D341Med (cell line): Measurements from ENCODE around the gene C17orf107.
A peak's percentile ranks its signal among the peaks of the same experiment; 100 is the strongest.

Experiments
- DNase-seq: peaks from one replicate; pipeline ENCODE4 v3.0.0; 2012; ENCODE audit warnings: low spot score

C17orf107 gene

DNA sequence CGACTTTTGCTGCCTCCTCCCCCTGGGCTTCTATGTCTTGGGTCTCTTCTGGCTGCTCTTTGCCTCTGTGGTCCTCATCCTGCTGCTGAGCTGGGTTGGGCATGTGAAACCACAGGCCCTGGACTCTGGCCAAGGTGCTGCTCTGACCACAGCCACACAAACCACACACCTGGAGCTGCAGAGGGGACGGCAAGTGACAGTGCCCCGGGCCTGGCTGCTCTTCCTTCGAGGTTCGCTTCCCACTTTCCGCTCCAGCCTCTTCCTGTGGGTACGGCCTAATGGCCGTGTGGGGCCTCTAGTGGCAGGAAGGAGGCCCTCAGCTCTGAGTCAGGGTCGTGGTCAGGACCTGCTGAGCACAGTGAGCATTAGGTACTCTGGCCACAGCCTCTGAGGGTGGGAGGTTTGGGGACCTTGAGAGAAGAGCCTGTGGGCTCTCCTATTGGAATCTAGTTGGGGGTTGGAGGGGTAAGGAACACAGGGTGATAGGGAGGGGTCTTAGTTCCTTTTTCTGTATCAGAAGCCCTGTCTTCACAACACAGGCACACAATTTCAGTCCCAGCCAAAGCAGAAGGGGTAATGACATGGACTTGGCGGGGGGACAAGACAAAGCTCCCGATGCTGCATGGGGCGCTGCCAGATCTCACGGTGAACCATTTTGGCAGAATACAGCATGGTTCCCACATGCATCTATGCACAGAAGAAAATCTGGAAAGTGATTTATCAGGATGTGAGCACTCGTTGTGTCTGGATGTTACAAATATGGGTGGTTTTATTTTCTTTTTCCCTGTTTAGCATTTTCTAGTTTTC is 35.0 kb downstream of the C17orf107 start:
- DNase-seq: no peak

DNA sequence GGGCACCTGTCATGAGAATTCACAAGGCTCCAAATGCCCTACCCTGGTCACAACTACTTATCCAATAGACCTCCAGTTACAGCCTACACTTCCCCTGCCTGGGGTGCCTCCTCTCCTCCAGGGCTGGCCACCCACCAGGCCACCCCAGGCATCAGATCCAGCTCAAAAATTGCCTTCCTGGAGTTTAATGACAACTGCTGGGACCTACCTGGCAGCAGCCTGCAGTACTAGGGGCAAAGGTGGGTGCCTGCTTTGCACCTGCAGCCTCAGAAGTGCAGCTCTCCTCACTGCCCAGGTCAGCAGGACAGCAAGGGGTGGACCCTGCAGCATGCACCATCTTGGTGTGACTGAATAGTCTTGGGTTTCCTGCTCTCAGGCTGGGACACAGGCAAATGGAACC is 36.3 kb downstream of the C17orf107 start:
- DNase-seq: no peak

DNA sequence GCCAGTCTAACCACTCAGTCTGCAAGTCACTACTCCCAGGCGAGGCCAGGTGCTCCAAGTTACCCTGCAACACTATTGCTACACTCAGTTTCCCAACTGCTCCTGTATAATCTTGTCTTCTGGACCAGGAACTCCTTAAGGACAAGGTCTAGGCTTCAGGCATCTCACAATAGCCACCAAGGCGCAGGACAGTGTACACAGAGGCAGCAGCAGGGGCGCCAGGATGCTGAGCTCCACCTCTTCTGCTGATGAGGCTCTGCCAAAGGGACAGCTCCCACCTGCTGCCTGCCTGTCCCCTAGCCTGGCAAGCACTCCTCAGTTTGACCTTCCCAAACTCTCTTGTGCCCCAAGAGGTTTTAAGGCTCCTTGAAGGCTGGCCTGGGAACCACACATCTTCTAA is 37.1 kb downstream of the C17orf107 start:
- DNase-seq: no peak

DNA sequence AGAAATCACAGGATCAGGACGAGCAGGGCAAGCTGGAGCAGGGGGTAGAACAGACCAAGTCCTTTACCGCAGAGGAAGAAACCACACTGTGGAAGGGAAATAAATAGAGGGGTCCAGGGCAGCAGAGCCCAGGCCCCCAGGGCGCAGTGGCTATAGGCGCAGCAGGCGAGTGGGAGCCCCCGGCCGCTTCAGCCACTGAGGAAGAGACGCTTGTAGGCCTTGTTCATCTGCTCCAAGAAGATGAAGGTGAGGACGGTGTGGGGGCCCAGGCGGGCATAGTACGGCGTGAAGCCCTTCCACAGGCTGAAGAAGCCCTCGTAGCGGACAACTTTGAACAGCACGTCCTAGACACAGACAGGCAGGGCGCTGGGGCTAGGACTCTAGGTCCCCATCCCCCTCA is 38.2 kb downstream of the C17orf107 start:
- no peak for DNase-seq

DNA sequence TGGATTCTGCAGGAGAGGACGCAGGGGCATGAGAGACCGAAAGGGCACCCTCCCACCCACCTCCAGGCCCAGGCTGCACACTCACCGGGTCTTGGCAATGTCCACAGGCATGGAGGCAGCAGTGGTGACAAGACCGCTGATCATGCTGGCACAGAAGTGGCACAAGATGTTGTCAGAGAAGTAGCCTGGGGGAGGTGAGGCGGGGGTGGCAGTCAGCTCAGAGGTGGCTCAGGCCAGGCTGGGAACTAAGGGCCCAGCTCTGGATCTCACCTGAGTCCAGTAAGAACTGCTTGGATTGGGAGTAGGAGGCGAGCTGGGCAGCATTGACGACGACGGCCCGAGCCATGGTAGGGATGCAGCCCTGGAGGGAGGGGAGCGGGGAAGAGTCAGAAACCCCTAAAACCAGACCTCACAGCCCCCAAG is 38.7 kb downstream of the C17orf107 start:
- DNase-seq: no peak

DNA sequence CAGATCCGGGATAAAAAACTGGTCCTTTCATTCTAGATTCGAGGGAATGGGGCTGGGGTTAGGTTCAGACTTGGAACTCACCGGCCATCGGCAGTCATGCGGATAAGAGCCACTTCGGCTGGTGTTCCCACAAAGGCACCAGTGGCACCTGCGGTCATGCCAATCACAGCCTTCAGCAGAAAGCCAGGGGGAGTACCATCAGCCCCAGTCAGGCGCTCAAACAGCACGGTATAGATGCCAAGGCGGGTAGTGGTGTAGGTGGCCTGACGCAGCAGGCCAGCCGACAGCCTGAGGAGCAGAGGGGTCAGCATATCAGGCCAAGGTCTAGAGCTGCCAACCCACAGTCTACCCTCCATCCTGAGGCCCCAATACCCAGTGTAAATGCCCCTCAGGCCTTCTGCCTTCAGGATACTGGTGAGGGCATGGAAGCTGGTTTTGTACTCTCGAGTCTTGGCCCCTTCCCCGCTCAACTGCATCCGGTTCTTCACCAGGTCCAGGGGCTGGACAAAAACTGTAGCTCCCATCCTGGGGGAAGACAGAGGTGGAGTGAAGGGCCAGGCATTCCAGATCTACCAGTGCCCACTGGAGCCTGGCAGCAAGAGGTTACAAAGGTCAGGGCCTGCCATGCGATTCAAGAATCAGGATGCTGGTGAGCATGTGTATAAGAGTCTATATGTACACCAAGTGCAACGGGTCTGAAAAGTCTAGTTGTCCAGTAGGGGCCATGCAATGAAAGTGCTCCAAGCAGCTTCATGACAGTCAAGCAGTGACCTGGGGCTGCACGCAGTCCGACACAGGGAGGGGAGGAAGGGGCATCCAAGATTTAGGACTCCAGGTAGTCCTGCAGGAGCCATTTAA is 39.6 kb downstream of the C17orf107 start:
- DNase-seq: no peak

DNA sequence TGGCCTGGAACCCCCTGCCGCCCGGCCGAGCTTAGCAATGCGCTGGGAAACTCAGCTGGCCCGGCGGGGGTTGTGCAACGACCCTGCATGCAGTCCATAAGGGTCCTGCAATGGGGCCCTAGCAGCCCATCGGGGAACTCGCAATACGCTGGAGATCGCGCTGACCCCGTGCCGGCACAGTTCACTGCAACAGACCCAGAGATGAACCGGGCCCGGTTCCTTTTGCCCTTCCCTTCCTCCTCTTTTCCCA is 40.1 kb downstream of the C17orf107 start:
- no peak for DNase-seq

DNA sequence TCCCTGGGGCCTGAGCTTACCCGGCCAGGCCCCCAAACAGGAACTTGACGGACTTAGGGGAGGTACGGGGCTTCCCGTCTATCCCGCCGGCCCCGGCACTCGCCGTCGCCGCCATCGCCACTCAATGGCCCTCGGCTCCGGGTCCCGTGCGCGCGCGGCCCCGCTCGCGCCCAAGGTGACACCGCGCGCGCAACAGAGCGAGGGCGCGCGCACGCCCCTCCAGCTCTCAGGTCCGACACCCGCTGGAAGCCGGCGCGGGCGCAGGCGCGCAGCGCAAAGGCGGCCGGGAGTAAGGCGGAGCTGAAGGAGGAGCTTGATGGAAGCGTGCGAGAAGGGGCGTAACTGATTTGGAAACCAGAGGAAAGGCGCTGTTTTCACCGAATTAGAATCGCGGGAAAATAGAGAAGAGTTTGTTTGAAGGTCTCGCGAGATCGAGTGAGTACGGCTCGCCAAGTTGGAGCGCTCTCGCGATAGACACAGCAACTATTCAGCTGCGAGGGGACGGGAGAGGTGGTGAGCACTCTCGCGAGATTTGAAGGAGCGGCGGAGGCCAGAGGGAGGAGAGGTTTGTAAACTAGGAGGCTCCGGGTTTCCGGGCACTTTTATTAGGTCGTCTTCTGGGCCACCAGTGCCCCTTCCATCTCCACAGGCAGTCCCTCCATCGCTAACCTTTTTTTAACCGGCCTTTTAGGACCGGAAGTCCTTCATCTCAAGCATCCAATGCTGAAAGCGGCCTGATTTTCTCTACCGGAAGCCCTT is 40.6 kb downstream of the C17orf107 start, which contains the start of the genes RNF167 and SLC25A11:
RNF167 (plus strand) TSS at position 473 of the 759 bp plus-strand sequence. CDS start 642 bp downstream, outside the sequence.
SLC25A11 (minus strand) TSS at position 251 of the 759 bp plus-strand sequence; CDS start at position 115, 136 bp downstream.
- DNase-seq: peak; percentile 94

DNA sequence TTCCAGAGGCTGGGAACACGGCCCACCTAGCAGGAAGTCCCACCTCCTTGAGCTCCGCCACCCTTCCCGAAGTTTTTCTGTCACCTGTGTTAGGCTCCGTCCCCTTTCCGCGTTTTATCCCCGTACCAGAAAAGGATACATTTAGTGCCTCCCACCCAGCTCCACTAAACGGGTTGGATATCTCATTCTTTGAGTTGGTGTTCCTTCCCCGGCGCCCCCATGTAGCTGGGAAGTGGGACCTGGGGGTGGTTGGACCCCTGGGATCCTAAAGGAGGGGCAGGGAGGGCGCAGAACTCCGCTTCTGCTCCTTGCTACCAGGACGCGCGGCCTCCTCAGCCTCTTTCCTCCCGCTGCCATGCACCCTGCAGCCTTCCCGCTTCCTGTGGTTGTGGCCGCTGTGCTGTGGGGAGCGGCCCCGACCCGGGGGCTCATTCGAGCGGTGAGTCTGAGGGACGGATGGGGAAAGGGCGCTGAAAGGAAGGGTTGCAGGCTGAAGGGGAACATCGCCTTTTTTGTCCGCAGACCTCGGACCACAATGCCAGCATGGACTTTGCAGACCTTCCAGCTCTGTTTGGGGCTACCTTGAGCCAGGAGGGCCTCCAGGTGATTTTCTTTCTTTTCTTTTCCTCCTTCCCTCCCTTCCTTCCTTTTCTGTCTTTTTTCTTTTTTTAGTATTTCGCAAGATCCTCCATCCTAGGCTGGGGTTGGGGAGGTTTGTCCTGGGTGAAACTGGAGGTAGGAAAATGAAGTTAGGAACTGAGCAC is 41.4 kb downstream of the C17orf107 start:
- peak; percentile 77 for DNase-seq

DNA sequence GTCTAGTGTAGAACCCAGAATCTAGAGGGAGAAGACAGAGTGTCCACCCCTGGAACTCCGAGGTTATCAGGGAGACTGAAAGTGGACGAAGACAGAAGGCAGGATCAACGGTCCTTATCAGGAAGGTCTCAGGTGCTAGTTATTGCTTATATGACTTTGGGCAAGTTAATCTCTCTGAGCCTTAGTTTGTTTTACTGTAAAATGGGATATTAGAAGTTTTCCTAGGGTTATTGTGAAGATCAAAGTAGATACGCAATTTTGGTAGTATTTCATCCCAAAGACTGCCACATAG is 41.9 kb downstream of the C17orf107 start:
- no peak for DNase-seq

DNA sequence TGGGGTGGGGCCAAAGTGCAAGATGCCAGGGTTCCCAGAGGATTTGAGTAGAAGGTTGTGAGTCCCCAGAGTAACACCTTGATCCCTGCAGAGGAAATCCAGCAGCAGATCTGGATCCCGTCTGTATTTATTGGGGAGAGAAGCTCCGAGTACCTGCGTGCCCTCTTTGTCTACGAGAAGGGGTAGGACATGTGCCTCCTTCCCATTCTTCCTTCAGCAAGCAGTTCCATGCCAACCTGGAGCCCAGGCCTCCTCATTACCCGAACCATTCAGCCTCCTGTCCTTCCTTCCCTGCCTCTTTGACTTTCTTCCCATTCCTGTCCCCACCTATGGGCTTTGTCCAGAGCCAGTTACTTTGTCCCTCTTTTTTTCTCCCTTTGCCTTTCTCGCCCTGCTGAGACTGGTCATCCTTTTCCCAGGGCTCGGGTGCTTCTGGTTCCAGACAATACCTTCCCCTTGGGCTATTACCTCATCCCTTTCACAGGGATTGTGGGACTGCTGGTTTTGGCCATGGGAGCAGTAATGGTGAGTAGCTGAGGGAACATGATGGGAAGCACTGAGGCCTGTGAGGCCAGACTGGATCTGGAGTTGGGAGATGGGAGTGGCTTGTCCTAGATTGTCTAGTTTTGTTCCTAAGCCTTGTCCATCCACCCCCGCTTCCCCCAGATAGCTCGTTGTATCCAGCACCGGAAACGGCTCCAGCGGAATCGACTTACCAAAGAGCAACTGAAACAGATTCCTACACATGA is 43.6 kb downstream of the C17orf107 start:
- DNase-seq: no peak

DNA sequence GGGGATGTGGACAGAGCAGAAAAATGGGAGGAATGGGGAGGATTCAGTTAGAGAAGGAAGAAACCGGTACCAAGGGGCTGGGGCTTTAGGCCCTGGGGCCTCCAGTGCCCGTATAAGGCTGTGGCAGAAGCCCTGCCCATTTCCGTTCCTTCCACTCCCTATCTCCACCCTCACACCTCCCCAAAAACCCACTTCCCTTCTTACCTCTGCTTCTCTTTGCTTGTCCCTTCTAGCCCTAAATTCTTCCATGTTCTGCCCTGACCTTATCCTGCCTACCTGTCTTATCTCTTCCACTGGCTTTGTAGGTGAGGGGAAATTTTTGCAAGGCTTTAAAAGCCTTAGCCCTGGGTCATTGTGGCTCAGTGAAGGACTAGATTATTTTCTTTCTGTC is 44.8 kb downstream of the C17orf107 start:
- no peak for DNase-seq

DNA sequence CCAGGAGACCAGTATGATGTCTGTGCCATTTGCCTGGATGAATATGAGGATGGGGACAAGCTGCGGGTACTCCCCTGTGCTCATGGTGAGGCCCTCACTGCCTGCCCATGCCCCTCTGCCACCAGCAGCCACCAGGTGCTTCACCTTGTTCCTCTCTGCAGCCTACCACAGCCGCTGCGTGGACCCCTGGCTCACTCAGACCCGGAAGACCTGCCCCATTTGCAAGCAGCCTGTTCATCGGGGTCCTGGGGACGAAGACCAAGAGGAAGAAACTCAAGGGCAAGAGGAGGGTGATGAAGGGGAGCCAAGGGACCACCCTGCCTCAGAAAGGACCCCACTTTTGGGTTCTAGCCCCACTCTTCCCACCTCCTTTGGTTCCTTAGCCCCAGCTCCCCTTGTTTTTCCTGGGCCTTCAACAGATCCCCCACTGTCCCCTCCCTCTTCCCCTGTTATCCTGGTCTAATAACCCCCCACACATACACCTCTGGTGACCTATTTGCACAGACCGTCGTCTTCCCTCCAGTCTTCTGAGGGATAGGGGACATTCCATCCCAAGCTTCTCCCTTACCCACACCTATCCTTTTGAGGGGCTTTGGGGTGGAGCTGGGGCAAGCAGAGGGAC is 45.3 kb downstream of the C17orf107 start:
- DNase-seq: no peak

DNA sequence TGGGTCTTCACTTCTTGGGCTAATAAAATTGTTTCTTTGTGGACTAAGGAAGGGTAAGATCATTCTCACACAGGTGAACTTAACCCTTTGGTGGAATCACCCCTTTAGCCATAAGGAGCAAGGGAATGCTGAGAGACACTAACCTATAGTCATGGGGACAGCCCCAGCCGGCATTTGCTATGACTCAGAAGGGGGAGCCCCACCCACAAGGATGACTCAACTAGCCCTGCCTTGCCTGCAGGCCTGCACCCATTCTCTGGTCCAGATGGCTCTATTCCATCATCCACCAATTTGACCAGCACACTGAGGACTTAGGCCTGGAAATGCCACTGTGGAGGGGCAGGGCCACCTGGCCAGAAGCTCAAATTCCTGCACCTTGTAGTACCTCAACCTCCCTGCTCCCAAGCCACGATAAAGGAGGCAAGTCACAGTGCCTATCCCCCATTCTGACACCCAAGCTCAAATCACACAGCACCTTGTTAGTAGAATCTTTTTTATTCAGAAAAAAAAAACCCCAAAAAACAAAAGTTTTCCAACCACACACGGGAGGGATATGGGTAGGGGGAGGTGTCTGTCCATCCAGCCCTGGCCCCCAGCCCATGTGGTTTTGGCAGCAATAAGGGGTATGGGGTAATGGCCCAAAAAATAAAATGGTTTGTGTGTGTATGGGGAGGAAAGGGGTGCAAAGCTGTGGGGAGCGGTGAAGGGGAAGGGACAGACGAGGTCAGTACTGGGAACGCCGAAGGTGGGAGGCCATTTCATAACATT is 46.0 kb downstream of the C17orf107 start:
- DNase-seq: no peak

DNA sequence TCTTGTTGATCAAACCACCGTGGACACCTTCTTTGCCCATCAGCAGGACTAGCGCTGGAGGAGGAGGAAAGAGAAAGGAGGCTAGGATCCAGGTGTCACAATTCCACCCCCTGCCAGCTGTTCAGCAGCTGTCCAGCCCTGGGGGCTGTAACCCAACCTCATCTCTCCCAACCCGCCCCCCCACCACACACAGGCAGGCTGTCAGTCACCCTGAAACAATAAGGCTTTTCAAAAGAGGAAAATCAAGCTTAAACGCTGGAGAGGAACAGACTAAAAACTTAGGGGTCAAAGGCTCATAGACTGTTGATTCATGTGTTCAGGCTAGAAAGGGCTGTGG is 46.6 kb downstream of the C17orf107 start:
- DNase-seq: no peak

DNA sequence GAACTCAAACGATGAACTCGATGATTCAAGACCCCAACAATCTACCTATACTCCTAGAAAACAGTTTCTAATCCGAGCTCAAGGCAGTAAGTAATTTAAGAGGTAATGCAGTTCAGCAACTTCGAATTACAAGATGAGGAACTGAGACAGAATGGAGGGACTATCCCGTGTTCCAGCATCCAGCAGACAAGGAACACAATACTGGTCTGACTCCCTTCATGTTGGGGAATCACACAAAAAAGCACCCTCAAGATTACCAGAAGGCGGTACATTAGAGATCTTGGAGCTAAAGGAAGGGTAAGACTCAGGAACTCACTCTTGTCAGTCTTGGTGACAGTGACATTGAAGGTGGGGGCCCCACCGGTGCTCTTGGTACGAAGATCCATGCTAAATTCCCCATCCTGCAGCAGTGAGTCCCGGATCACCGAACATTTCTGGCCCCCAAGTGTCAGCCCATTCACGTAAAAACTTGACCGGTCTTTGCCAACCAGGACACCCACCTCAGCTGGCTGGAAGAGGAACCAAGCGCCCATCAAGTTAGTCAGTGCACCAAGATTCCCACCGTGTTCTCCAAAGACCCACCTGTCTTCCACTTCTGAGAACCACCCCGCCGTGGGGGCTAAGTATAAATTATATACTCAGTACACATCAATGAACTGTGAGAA is 47.1 kb downstream of the C17orf107 start:
- DNase-seq: no peak

DNA sequence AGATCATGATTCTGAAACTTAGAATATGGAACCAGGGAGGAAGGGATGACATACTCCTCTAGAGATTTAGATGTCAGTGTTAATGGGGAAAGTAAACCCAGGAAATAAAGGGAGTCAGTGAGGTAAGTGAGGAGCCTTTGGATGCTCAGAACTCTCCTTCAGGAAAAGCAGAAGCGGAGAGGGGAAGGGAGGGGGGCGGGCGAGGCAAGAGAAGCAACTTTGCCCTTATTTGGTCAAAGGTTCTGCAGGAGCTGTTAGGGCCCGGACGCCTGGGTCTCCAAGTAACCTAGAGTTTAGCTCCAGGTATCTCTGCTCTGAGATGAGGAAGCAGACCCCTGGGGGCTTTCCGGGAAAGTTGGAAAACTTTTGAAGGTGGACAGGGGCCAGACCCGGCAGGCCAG is 47.7 kb downstream of the C17orf107 start:
- DNase-seq: no peak

DNA sequence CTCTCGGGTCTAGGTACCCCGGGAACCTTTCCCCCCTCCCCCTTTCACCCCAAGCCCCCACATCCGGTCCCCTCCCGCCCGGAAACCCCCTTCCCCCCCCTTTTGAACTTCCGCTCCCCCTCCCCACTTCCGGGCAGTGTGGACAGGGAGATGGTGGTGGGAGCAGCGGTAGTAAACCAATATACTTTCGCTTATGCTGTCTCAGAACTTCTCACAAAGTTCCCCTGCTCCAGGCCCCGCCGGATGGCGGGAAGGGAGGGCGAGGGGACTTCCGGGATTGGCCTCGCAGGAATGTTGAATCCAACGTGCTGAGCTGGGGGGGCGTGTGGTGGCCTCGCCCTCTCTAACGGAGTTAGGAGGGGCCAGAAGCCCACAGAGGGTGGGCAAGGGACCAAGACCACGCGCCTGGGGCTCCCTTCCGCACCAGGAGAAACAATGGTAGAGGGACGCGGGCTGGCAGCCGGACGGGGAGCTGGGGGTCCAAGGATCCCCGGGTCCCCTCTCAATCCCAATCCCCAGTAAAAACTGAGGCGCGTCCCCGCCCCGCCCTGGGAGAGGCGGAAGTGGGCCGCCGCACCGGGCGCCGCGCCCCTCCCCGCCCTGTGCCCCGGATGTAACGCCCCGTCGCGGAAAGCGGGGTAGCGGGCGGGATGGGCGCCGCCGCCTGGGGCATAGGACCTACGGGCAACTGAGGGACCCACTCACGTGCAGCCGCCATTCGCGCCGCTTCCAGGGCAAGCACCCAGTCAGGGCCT is 48.3 kb downstream of the C17orf107 start:
- peak; percentile 63 for DNase-seq
